B cell (primary cell): ENCODE results near the gene ISG15. TPM values are rescaled to one million over a fixed set of nuclear protein-coding genes. Genes with fewer than 3 reads are reported as not detected.

ENCODE experiments used
- ATAC-seq: fragments of 200-7000 bp; cut with Tn5 transposase; one replicate; pipeline ENCODE4 v1.10.0; 2021; ENCODE audit warnings: low read depth, mild to moderate bottlenecking, moderate number of reproducible peaks, moderate library complexity
- CTCF ChIA-PET: fragments of 350-600 bp; sonication (Branson Sonifier 250); formaldehyde crosslinking; loops from one replicate; lab custom pipeline; 2021; ENCODE audit warnings: antibody characterized with exemption, inconsistent platforms; lab: Charles Lee
- POLR2A ChIA-PET: fragments of 350-600 bp; sonication (Branson Sonifier 250); formaldehyde crosslinking; loops from one replicate; lab custom pipeline; 2021; ENCODE audit warnings: antibody characterized with exemption; lab: Charles Lee
- DNase-seq: peaks from one replicate; pipeline ENCODE4 v3.0.0; 2013
- H2AFZ ChIP-seq: 2 replicates; pipeline ENCODE4 v1.6.1; 2012; ENCODE audit warnings: mild to moderate bottlenecking, low read depth, low read length; ENCODE audit not compliant: insufficient read depth, poor library complexity, severe bottlenecking
- H3K27ac ChIP-seq, 2 donors: 1 replicate in 1 of 2; 2 replicates in 1 of 2; pipeline ENCODE4 v1.5.1; 2012 to 2013; ENCODE audit warnings: low read length in 2 of 2, mild to moderate bottlenecking in 2 of 2, moderate library complexity in 1 of 2
- H3K27me3 ChIP-seq, 4 experiments: fragments of 200-600 bp in 1 of 4; sonication (generic) in 1 of 4; replicated peaks in 1 of 4; 1 replicate in 2 of 4; 2 replicates in 2 of 4; pipeline versions ENCODE4 v1.6.1 to v1.7.0; 2013 to 2016; ENCODE audit warnings: low read length in 3 of 4, mild to moderate bottlenecking in 2 of 4, mixed read lengths in 1 of 4, moderate library complexity in 1 of 4; ENCODE audit not compliant: insufficient read depth in 4 of 4, control insufficient read depth in 3 of 4; ENCODE audit errors: control extremely low read depth in 1 of 4
- H3K36me3 ChIP-seq, 2 experiments: replicated peaks in 1 of 2; 1 replicate in 1 of 2; 2 replicates in 1 of 2; pipeline versions ENCODE4 v1.6.1 to v1.7.1; 2013; ENCODE audit warnings: low read length in 1 of 2; ENCODE audit not compliant: insufficient read depth in 2 of 2, control insufficient read depth in 1 of 2; ENCODE audit errors: control extremely low read depth in 1 of 2, extremely low read depth in 1 of 2
- H3K4me1 ChIP-seq, 2 donors: fragments of 200-600 bp in 1 of 2; sonication (generic) in 1 of 2; 1 replicate in 1 of 2; 2 replicates in 1 of 2; pipeline versions ENCODE4 v1.5.1 to v1.6.1; 2013 to 2017; ENCODE audit warnings: low read length in 2 of 2; ENCODE audit not compliant: control insufficient read depth in 2 of 2, insufficient read depth in 2 of 2
- H3K4me2 ChIP-seq: replicated peaks from 2 replicates; pipeline ENCODE3; 2012; ENCODE audit warnings: mild to moderate bottlenecking, low read depth, low read length; ENCODE audit not compliant: poor library complexity, severe bottlenecking
- H3K4me3 ChIP-seq, 5 experiments: fragments of 200-600 bp in 1 of 5; sonication (generic) in 1 of 5; 1 replicate in 3 of 5; 2 replicates in 2 of 5; pipeline versions ENCODE4 v1.5.1 to v1.7.0; 2011 to 2016; ENCODE audit warnings: low read length in 4 of 5, mild to moderate bottlenecking in 4 of 5, low read depth in 2 of 5, control low read depth in 1 of 5, moderate library complexity in 1 of 5; ENCODE audit not compliant: insufficient read depth in 1 of 5; ENCODE audit errors: control extremely low read depth in 1 of 5, extremely low read depth in 1 of 5
- H3K79me2 ChIP-seq: fragments of 200-600 bp; sonication (generic); one replicate; pipeline ENCODE4 v1.6.0; 2016; ENCODE audit warnings: low read length; ENCODE audit not compliant: control insufficient read depth, insufficient read depth
- H3K9ac ChIP-seq: fragments of 200-600 bp; sonication (generic); 2 replicates; pipeline ENCODE4 v1.6.1; 2017; ENCODE audit warnings: mild to moderate bottlenecking, low read length, moderate library complexity
- H3K9me3 ChIP-seq, 3 donors: one replicate each; pipeline versions ENCODE4 v1.6.1 to v1.7.1; 2013; ENCODE audit warnings: low read length in 2 of 3; ENCODE audit not compliant: control insufficient read depth in 2 of 3, insufficient read depth in 1 of 3; ENCODE audit errors: control extremely low read depth in 1 of 3
- H4K20me1 ChIP-seq: 2 replicates; pipeline ENCODE4 v1.6.0; 2012; ENCODE audit warnings: mild to moderate bottlenecking, low read length; ENCODE audit not compliant: insufficient read depth, control insufficient read depth, poor library complexity, severe bottlenecking
- H3K27ac Mint-ChIP-seq: one replicate; pipeline ENCODE4 v1.8.0; 2021; ENCODE audit warnings: mixed read lengths
- H3K27me3 Mint-ChIP-seq: one replicate; pipeline ENCODE4 v1.8.0; 2021; ENCODE audit warnings: mixed read lengths
- H3K4me1 Mint-ChIP-seq: one replicate; pipeline ENCODE4 v1.8.0; 2021; ENCODE audit warnings: mixed read lengths
- H3K4me3 Mint-ChIP-seq: one replicate; pipeline ENCODE4 v1.8.0; 2021; ENCODE audit warnings: mixed read lengths
- H3K9me3 Mint-ChIP-seq: one replicate; pipeline ENCODE4 v1.8.0; 2022; ENCODE audit warnings: mixed read lengths; ENCODE audit not compliant: insufficient read depth
- EZH2 ChIP-seq: IDR thresholded peaks from 2 replicates; pipeline ENCODE4 v1.6.1; 2012; ENCODE audit warnings: borderline replicate concordance, low read depth, mild to moderate bottlenecking, moderate library complexity, low read length; ENCODE audit not compliant: insufficient read depth, poor library complexity, severe bottlenecking
- WGBS: methylation state at CpG from one replicate; pipeline ENCODE4 v1.1.5; 2013; ENCODE audit warnings: missing lambda C conversion rate; ENCODE audit not compliant: insufficient coverage; 5-methylcytosine and 5-hydroxymethylcytosine counted together
- intact Hi-C: fragments of 100-400 bp; cut with micrococcal nuclease; formaldehyde crosslinking; loops from one replicate; pipeline ENCODE4 v1.10.0; 2022
- polyA plus RNA-seq: library from polyadenylated mRNA; depleted of rRNA; stranded (reverse); fragments of >200 nt; gene quantifications from 2 replicates; pipeline ENCODE4 v1.2.3, GENCODE V29; 2012
- total RNA-seq, 2 donors: library from RNA; stranded (reverse); fragments of 120-200 nt in 1 of 2; gene quantifications; 1 replicate in 1 of 2; 2 replicates in 1 of 2; pipeline versions ENCODE4 v1.2.3 to v1.2.4, GENCODE V29; 2013 to 2022
- TF ChIP-seq, protein P1 (sequence below): fragments of 200-600 bp; IDR thresholded peaks from one replicate; pipeline ENCODE4 v1.8.0; 2022; ENCODE audit warnings: antibody characterized with exemption, mild to moderate bottlenecking

ISG15 gene
- total and polyA plus RNA-seq, 2 donors (not counting 1 experiment from before 2014, with no cell fraction given): 28.3 to 91.4 TPM

DNA sequence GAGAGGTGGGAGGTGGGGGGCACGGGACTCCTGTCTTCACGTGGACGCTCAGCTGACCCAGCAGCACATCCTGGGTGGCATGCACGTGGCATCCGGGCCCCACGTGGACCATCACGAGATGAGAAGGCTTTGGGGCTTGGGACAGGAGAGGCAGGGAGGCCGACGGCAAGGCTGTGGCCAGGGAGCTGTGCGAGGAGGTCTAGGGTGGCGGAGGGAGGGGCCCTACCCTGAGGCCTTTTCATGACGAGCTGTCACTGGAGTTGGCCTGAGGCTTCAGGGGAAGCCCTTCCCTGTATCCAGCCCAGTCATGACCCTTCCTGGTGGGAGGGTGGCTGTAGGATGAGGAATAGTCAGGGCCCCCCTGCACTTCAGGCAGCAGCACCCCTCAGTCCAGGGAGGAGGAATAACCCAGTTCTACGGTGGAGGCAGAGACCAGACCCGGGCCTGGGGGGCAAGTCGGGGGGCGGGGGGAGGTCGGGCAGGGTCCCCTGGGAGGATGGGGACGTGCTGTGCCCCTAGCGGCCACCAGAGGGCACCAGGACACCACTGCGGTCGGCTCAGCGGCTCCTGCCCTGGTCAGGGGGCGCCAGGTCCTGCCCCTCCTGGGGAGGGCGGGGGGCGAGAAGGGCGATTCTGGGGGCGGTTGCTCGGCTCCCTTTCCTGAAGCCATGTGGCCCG lies 29.4 kb upstream of the ISG15 start:
- peaks cover 0 to 22% (median 0%) of the 10 kb centered on the region in 4 experiments for H3K27me3 ChIP-seq
- WGBS: 21% methylated on average over 23 of the region's 29 CpGs
- H3K36me3 ChIP-seq: no peaks in the 10 kb centered on the region
- H3K27ac ChIP-seq: no peak overlapping the region
- DNase-seq (peak; percentile 73), ATAC-seq (peak; percentile 95)
- no peak for TF ChIP-seq EZH2
- TF ChIP-seq, protein P1, sequence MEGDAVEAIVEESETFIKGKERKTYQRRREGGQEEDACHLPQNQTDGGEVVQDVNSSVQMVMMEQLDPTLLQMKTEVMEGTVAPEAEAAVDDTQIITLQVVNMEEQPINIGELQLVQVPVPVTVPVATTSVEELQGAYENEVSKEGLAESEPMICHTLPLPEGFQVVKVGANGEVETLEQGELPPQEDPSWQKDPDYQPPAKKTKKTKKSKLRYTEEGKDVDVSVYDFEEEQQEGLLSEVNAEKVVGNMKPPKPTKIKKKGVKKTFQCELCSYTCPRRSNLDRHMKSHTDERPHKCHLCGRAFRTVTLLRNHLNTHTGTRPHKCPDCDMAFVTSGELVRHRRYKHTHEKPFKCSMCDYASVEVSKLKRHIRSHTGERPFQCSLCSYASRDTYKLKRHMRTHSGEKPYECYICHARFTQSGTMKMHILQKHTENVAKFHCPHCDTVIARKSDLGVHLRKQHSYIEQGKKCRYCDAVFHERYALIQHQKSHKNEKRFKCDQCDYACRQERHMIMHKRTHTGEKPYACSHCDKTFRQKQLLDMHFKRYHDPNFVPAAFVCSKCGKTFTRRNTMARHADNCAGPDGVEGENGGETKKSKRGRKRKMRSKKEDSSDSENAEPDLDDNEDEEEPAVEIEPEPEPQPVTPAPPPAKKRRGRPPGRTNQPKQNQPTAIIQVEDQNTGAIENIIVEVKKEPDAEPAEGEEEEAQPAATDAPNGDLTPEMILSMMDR: peak; percentile 90
- no peak overlapping the region for H3K9ac ChIP-seq
- intact Hi-C loops: loop anchor here (2.0 kb wide), 1 partner anchor 307 kb away; no protein-coding TSS in a partner anchor
- Mint-ChIP-seq H3K4me3 (no peak overlapping the region), H3K9me3 (no peaks in the 10 kb centered on the region), H3K27me3 (peaks cover 38% of the 10 kb centered on the region), H3K27ac (no peak overlapping the region), H3K4me1 (no peaks in the 10 kb centered on the region)
- no peaks in the 10 kb centered on the region for H3K79me2 ChIP-seq
- no peaks in the 10 kb centered on the region for H4K20me1 ChIP-seq
- ChIA-PET POLR2A (interaction anchor here (0.8 kb wide), 1 partner anchor 80 kb away, joined by 3 read pairs; no protein-coding TSS in a partner anchor), CTCF (interaction anchor here (0.6 to 3.8 kb wide), 23 partner anchors 10 to 457 kb away, joined by 3 to 32 read pairs (median 5); partner anchors contain the start of genes AGRN, CCNL2, ISG15 and PLEKHN1)
- no peak overlapping the region for H2AFZ ChIP-seq
- peaks cover 0 to 3% of the 10 kb centered on the region in 2 donors for H3K4me1 ChIP-seq
- no peak overlapping the region for H3K4me3 ChIP-seq
- H3K4me2 ChIP-seq: peak overlapping the region; percentile 33
- H3K9me3 ChIP-seq: no peaks in the 10 kb centered on the region

DNA sequence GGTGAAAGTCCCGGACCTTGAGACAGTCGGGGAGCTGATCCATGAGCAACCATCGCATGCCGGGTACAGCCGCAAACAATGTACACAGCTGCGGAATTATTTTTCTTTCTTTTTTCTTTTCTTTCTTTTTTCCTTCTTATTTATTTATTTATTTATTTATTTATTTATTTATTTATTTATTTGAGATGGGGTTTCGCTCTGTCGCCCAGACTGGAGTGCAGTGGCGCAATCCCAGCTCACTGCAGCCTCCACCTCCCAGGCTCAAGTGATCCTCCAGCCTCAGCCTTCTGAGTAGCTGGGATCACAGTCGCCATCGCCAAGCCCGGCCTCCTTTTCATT lies 28.9 kb upstream of the ISG15 start:
- ATAC-seq: no peak
- H3K27ac ChIP-seq: no peak overlapping the region
- no peaks in the 10 kb centered on the region for H3K79me2 ChIP-seq
- DNase-seq: no peak
- POLR2A ChIA-PET: no interaction called here
- H3K27me3 ChIP-seq: peaks cover 0 to 22% (median 0%) of the 10 kb centered on the region in 4 experiments
- H3K9ac ChIP-seq: no peak overlapping the region
- WGBS: 17% methylated on average over 2 of the region's 12 CpGs
- Mint-ChIP-seq H3K27me3 (peaks cover 38% of the 10 kb centered on the region), H3K4me1 (no peaks in the 10 kb centered on the region), H3K9me3 (no peaks in the 10 kb centered on the region), H3K27ac (no peak overlapping the region), H3K4me3 (no peak overlapping the region)
- no peak overlapping the region for H2AFZ ChIP-seq
- H3K9me3 ChIP-seq: no peaks in the 10 kb centered on the region
- TF ChIP-seq, protein P1: peak; percentile 68
- TF ChIP-seq EZH2: no peak
- peak overlapping the region; percentile 33 for H3K4me2 ChIP-seq
- no peaks in the 10 kb centered on the region for H3K36me3 ChIP-seq
- no peak overlapping the region for H3K4me3 ChIP-seq
- intact Hi-C loops: loop anchor here (2.0 kb wide), 1 partner anchor 306 kb away; no protein-coding TSS in a partner anchor
- peaks cover 0 to 3% of the 10 kb centered on the region in 2 donors for H3K4me1 ChIP-seq
- no peaks in the 10 kb centered on the region for H4K20me1 ChIP-seq
- CTCF ChIA-PET: interaction anchor here (0.7 to 3.8 kb wide), 22 partner anchors 9 to 456 kb away, joined by 3 to 32 read pairs (median 6); partner anchors contain the start of genes CCNL2, HES4, ISG15 and PLEKHN1
